Tibial nerve (tissue), 3 donors: ENCODE data around the gene RTL10.

Source experiments
- CTCF ChIP-seq, 5 experiments: fragments of 200-600 bp in 3 of 5; fragments of 450-650 bp in 2 of 5; sonication (generic) in 3 of 5; IDR thresholded peaks; one replicate each; pipeline ENCODE4 v1.5.1; 2016 to 2019; ENCODE audit warnings: antibody characterized with exemption in 5 of 5, mild to moderate bottlenecking in 3 of 5, moderate library complexity in 2 of 5
- POLR2A ChIP-seq, 2 donors: fragments of 450-650 bp; IDR thresholded peaks; one replicate each; pipeline ENCODE4 v1.6.1; 2017; ENCODE audit warnings: antibody characterized with exemption in 2 of 2, mild to moderate bottlenecking in 2 of 2, moderate library complexity in 2 of 2

- TF ChIP-seq CTCF (IDR thresholded peaks at IDR 0.05): no peak
- TF ChIP-seq POLR2A (IDR thresholded peaks at IDR 0.05): no peak
Observed at GRCh38 chr22:19874307-19875060, 19.8 kb upstream of the RTL10 start.
